GM12878 (cell line): ENCODE data around the gene RHEB. TPM values are rescaled to one million over a fixed set of nuclear protein-coding genes. Genes with fewer than 3 reads are reported as not detected.

Experiments
- ATAC-seq: fragments of 200-7000 bp; cut with Tn5 transposase; 3 replicates; pipeline ENCODE4 v1.9.1; 2020; ENCODE audit warnings: mild to moderate bottlenecking, moderate library complexity
- BruUV-seq: library from RNA; stranded (reverse); fragments of 400-500 nt; replicated peaks from 2 replicates; lab custom pipeline; 2021; lab: Mats Ljungman, UMichigan
- CTCF ChIA-PET: fragments of 300-600 bp; sonication (Branson Sonifier 250); formaldehyde crosslinking; extraction: SDS; loops from one replicate; lab custom pipeline; 2021; ENCODE audit warnings: inconsistent platforms; lab: Yijun Ruan, JAX
- POLR2A ChIA-PET: fragments of 350-600 bp; formaldehyde crosslinking; extraction: SDS; loops from one replicate; lab custom pipeline; 2021; ENCODE audit warnings: inconsistent platforms; lab: Charles Lee
- RAD21 ChIA-PET: fragments of 300-600 bp; sonication (Branson Sonifier 250); formaldehyde crosslinking; loops from one replicate; lab custom pipeline; 2023; ENCODE audit warnings: antibody characterized with exemption; ENCODE audit not compliant: unreplicated experiment; lab: Charles Lee
- SMC1A ChIA-PET: fragments of 300-600 bp; sonication (Branson Sonifier 250); formaldehyde crosslinking; loops from one replicate; lab custom pipeline; 2023; ENCODE audit not compliant: unreplicated experiment, uncharacterized antibody; lab: Charles Lee
- DNase-seq: peaks from one replicate; pipeline ENCODE4 v3.0.0-alpha.2; 2011; ENCODE audit warnings: low read depth, low spot score
- FAIRE-seq: peaks from 3 replicates; lab custom pipeline; 2011; peaks lifted over from hg19 to GRCh38; lab: Jason Lieb, UNC
- H2AFZ ChIP-seq: 2 replicates; pipeline ENCODE4 v1.6.0; 2011; ENCODE audit warnings: low read depth, low read length, control low read depth; ENCODE audit not compliant: control insufficient read depth
- H3K27ac ChIP-seq: 2 replicates; pipeline ENCODE4 v1.5.1; 2011; ENCODE audit warnings: control low read depth; ENCODE audit not compliant: control insufficient read depth, insufficient read depth
- H3K27me3 ChIP-seq, 2 experiments: replicated peaks in 1 of 2; 2 replicates each; pipeline versions ENCODE4 v1.6.0 to v1.6.1; 2011; ENCODE audit warnings: low read length in 1 of 2; ENCODE audit not compliant: control insufficient read depth in 2 of 2, insufficient read depth in 2 of 2
- H3K36me3 ChIP-seq, 2 experiments: 2 replicates each; pipeline ENCODE4 v1.5.1; 2011; ENCODE audit warnings: low read length in 1 of 2; ENCODE audit not compliant: control insufficient read depth in 2 of 2, insufficient read depth in 2 of 2
- H3K4me1 ChIP-seq: 2 replicates; pipeline ENCODE4 v1.6.1; 2011; ENCODE audit warnings: mild to moderate bottlenecking, low read length, moderate library complexity, mixed read lengths; ENCODE audit not compliant: control insufficient read depth, insufficient read depth
- H3K4me2 ChIP-seq: 2 replicates; pipeline ENCODE4 v1.6.0; 2011; ENCODE audit warnings: control low read depth; ENCODE audit not compliant: control insufficient read depth, insufficient read depth
- H3K4me3 ChIP-seq: fragments of 200-600 bp; sonication (generic); 2 replicates; pipeline ENCODE4 v1.5.1; 2016
- H3K79me2 ChIP-seq: 2 replicates; pipeline ENCODE4 v1.6.0; 2011; ENCODE audit warnings: low read length; ENCODE audit not compliant: control insufficient read depth, insufficient read depth
- H3K9ac ChIP-seq: 2 replicates; pipeline ENCODE4 v1.8.0; 2011; ENCODE audit warnings: low read length, control low read depth, mixed read lengths; ENCODE audit not compliant: control insufficient read depth, insufficient read depth
- H3K9me3 ChIP-seq: replicated peaks from 3 replicates; pipeline ENCODE4 v1.5.1; 2011; ENCODE audit warnings: mild to moderate bottlenecking, low read length; ENCODE audit not compliant: control insufficient read depth, insufficient read depth
- H4K20me1 ChIP-seq: 2 replicates; pipeline ENCODE4 v1.6.0; 2011; ENCODE audit not compliant: control insufficient read depth, insufficient read depth
- BCLAF1 ChIP-seq: fragments of 450-650 bp; IDR thresholded peaks from 2 replicates; pipeline ENCODE4 v1.6.1; 2017; ENCODE audit warnings: antibody characterized with exemption, mild to moderate bottlenecking, moderate library complexity
- CBX5 ChIP-seq: sonication (generic); IDR thresholded peaks from 2 replicates; pipeline ENCODE4 v1.6.1; 2016; ENCODE audit warnings: low read depth, moderate library complexity, mild to moderate bottlenecking, inconsistent platforms
- CHD4 ChIP-seq: fragments of 200-600 bp; sonication (generic); IDR thresholded peaks from 2 replicates; pipeline ENCODE4 v1.6.1; 2016; ENCODE audit warnings: mild to moderate bottlenecking
- CREB1 ChIP-seq: IDR thresholded peaks from 2 replicates; pipeline ENCODE4 v1.6.1; 2012; ENCODE audit warnings: low read depth, mild to moderate bottlenecking, inconsistent platforms
- FOXM1 ChIP-seq: IDR thresholded peaks from 2 replicates; pipeline ENCODE4 v1.6.1; 2012; ENCODE audit warnings: low read depth, mild to moderate bottlenecking, inconsistent platforms, low read length, moderate library complexity
- GABPA ChIP-seq: IDR thresholded peaks from 2 replicates; pipeline ENCODE4 v1.6.1; 2014; ENCODE audit warnings: antibody characterized with exemption, low read depth, mild to moderate bottlenecking, inconsistent platforms
- JUNB ChIP-seq: IDR thresholded peaks from 2 replicates; pipeline ENCODE4 v1.6.1; 2016; ENCODE audit warnings: antibody characterized with exemption, mild to moderate bottlenecking
- MYB ChIP-seq: fragments of 150-350 bp; IDR thresholded peaks from 2 replicates; pipeline ENCODE4 v1.6.1; 2014; ENCODE audit warnings: mild to moderate bottlenecking, low read depth, low read length, borderline replicate concordance
- MYC ChIP-seq: IDR thresholded peaks from 2 replicates; pipeline ENCODE4 v1.6.1; 2011; ENCODE audit warnings: mild to moderate bottlenecking, low read length, moderate library complexity, inconsistent platforms; ENCODE audit not compliant: insufficient read depth, insufficient replicate concordance, insufficient read length, severe bottlenecking
- NBN ChIP-seq: fragments of 450-650 bp; IDR thresholded peaks from 2 replicates; pipeline ENCODE4 v1.6.1; 2016
- NFYB ChIP-seq: IDR thresholded peaks from 2 replicates; pipeline ENCODE4 v1.6.1; 2011; ENCODE audit warnings: low read depth, mild to moderate bottlenecking, low read length, improper control_type of control experiment, moderate library complexity; ENCODE audit not compliant: insufficient read depth
- PKNOX1 ChIP-seq: fragments of 450-650 bp; IDR thresholded peaks from 2 replicates; pipeline ENCODE4 v1.6.1; 2016; ENCODE audit warnings: mild to moderate bottlenecking
- RFX5 ChIP-seq: IDR thresholded peaks from 2 replicates; pipeline ENCODE4 v1.6.1; 2011; ENCODE audit warnings: low read depth, low read length, improper control_type of control experiment
- RUNX3 ChIP-seq: IDR thresholded peaks from 2 replicates; pipeline ENCODE4 v1.6.1; 2012; ENCODE audit warnings: low read length, inconsistent platforms
- SMAD1 ChIP-seq: fragments of 450-650 bp; IDR thresholded peaks from 2 replicates; pipeline ENCODE4 v1.6.1; 2018; ENCODE audit warnings: mild to moderate bottlenecking, low read depth; ENCODE audit not compliant: partially characterized antibody
- SMAD5 ChIP-seq: IDR thresholded peaks from 2 replicates; pipeline ENCODE4 v1.6.1; 2016; ENCODE audit warnings: antibody characterized with exemption, low read depth
- ZBED1 ChIP-seq: IDR thresholded peaks from 2 replicates; pipeline ENCODE4 v1.6.1; 2016; ENCODE audit warnings: borderline replicate concordance
- ZNF207 ChIP-seq: fragments of 450-650 bp; IDR thresholded peaks from 2 replicates; pipeline ENCODE4 v1.6.1; 2014; ENCODE audit warnings: antibody characterized with exemption, mild to moderate bottlenecking, borderline replicate concordance
- ZZZ3 ChIP-seq: IDR thresholded peaks from 2 replicates; pipeline ENCODE4 v1.6.1; 2011; ENCODE audit warnings: low read depth; ENCODE audit not compliant: control insufficient read depth, insufficient read length
- WGBS: methylation state at CpG from one replicate; pipeline ENCODE4 v1.1.6; 2016; ENCODE audit warnings: low lambda C conversion rate; ENCODE audit not compliant: insufficient replicate concordance, insufficient coverage; ENCODE audit errors: missing lambda C conversion rate; 5-methylcytosine and 5-hydroxymethylcytosine counted together
- in situ Hi-C: fragments of 300-500 bp; cut with MboI; formaldehyde crosslinking; loops from 9 replicates; pipeline ENCODE4 v1.14.3; 2018; ENCODE audit warnings: mixed read lengths
- intact Hi-C: fragments of 100-400 bp; cut with micrococcal nuclease; formaldehyde crosslinking; loops from one replicate; pipeline ENCODE4 v1.14.2; 2022; ENCODE audit not compliant: unreplicated experiment
- polyA plus RNA-seq, 11 experiments: library from polyadenylated mRNA; depleted of rRNA in 4 of 11; unstranded in 6 of 11; stranded (reverse) in 5 of 11; fragments of >200 nt; fragmentation: Nextera tagmentation in 4 of 11; fragmentation: Illumina TruSeq in 1 of 11; extraction: Ambion mirVana in 4 of 11; extraction: Trizol in 1 of 11; gene quantifications; 1 replicate in 1 of 11; 2 replicates in 10 of 11; pipeline versions ENCODE4 v1.2.1 to v1.2.3, GENCODE V29; 2011 to 2016; ENCODE audit warnings: inconsistent platforms in 2 of 11, missing spikeins in 2 of 11, low read depth in 1 of 11
- total RNA-seq, 4 experiments: library from RNA; depleted of rRNA in 3 of 4; stranded (reverse); fragments of >200 nt in 3 of 4; fragmentation: Illumina TruSeq in 1 of 4; extraction: Trizol in 1 of 4; gene quantifications; 2 replicates each; pipeline versions ENCODE4 v1.2.1 to v1.2.3, GENCODE V29; 2013 to 2021
- TF ChIP-seq, protein P1 (sequence below): IDR thresholded peaks from 2 replicates; pipeline ENCODE4 v1.6.1; 2012; ENCODE audit warnings: low read depth, low read length, improper control_type of control experiment

The RHEB gene
- total and polyA plus RNA-seq, 10 of the 15 experiments (the other 5 are each of a cell fraction or from before 2014, with no cell fraction given), result 6.2 to 67.8 (median 38.0) TPM

GRCh38 chr7:151519765-151520418 is at the start of gene RHEB (continued):
- TF ChIP-seq NFYB, result peak; percentile 65
- no peak for TF ChIP-seq MYB
- peak; percentile 95 for TF ChIP-seq CREB1
- TF ChIP-seq NBN, result peak; percentile 78; the same call in 1 of the 2 replicates
- no peak for TF ChIP-seq SMAD1
- TF ChIP-seq PKNOX1, result peak; percentile 58
- peak; percentile 51; the same call in 1 of the 2 replicates for TF ChIP-seq GABPA
- TF ChIP-seq, protein P1, sequence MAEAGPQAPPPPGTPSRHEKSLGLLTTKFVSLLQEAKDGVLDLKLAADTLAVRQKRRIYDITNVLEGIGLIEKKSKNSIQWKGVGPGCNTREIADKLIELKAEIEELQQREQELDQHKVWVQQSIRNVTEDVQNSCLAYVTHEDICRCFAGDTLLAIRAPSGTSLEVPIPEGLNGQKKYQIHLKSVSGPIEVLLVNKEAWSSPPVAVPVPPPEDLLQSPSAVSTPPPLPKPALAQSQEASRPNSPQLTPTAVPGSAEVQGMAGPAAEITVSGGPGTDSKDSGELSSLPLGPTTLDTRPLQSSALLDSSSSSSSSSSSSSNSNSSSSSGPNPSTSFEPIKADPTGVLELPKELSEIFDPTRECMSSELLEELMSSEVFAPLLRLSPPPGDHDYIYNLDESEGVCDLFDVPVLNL, result peak; percentile 74
- peak; percentile 83; the same call in 1 of the 2 replicates for TF ChIP-seq RFX5

DNA sequence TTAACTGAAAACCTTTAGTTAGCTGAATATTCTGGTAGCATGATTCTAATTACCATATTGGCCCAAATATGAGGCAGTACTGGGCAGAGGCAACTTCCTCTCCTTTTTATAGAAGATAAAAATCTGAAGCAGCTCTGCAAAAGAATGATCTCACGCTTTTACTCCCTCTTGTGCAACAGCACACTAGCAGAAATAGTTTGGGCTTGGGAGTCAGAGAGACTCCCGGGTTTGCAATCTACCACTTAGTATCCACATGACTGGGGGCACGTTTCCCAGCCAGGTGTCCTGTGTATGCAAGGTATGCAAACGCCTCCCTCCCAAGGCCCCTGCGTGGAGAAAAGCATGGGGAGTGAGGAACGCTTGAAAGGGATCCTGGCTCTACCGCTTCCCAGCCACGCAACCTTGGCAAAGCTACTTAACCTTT is 47.2 kb upstream of the RHEB start:
- ATAC-seq (no peak), FAIRE-seq (no peak), DNase-seq (no peak)
- RAD21 ChIA-PET, result no interaction called here
- in situ Hi-C loops (no loop called here), intact Hi-C loops (no loop called here)
- Histone ChIP-seq H3K9me3 (no peaks in the 10 kb centered on the region), H3K4me1 (no peaks in the 10 kb centered on the region), H3K27ac (no peak overlapping the region), H4K20me1 (no peaks in the 10 kb centered on the region), H3K79me2 (no peaks in the 10 kb centered on the region), H3K27me3 (no peaks in the 10 kb centered on the region), H3K4me3 (no peak overlapping the region), H2AFZ (no peak overlapping the region), H3K4me2 (no peak overlapping the region), H3K9ac (no peak overlapping the region), H3K36me3 (peaks cover 0 to 4% of the 10 kb centered on the region in 2 experiments; a peak in 2 of 4 replicates)
- WGBS, result 81% methylated on average over 8 of the region's 8 CpGs
- SMC1A ChIA-PET, result interaction anchor here (0.7 to 1.0 kb wide), 3 partner anchors 10 to 66 kb away, joined by 3 read pairs; no protein-coding TSS in a partner anchor
- BruUV-seq, result no TSS peak
- CTCF ChIA-PET, result interaction anchor here (1.1 kb wide), 1 partner anchor 28 kb away, joined by 3 read pairs; no protein-coding TSS in a partner anchor
- POLR2A ChIA-PET, result no interaction called here
- no peak for TF ChIP-seq SMAD5
- no peak for TF ChIP-seq RFX5
- no peak for TF ChIP-seq ZZZ3
- TF ChIP-seq ZBED1, result no peak
- no peak for TF ChIP-seq BCLAF1
- TF ChIP-seq FOXM1, result no peak
- no peak for TF ChIP-seq MYC
- TF ChIP-seq RUNX3, result no peak
- TF ChIP-seq ZNF207, result no peak
- no peak for TF ChIP-seq CBX5
- no peak for TF ChIP-seq CHD4
- TF ChIP-seq JUNB, result no peak
